ENCODE measurements around the gene MAP2K1. TPM values are rescaled to one million over a fixed set of nuclear protein-coding genes. Genes with fewer than 3 reads are reported as not detected.

The MAP2K1 gene
- total RNA-seq, 4 donors from 2014 or later: 29.5 to 37.6 (median 35.9) TPM

DNA sequence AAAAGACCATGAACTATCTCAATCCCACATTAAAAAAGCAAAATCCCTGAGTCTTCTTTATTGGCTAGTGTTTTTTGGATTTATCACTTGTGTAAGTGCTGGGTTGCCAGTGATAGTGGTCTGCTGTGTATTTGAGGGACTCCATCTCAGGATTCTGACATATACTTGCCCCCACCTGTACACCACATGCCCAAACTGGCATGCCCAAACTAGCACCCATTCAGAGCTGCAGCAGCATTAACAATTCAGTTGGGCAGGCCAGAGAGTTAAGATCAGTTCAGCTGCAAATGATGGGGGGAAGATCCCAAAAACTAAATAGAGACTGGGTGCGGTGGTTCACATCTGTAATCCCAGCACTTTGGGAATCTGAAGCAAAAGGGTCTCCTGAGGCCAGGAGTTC is 23.9 kb upstream of the MAP2K1 start:
- Histone ChIP-seq H3K27ac (replicated peaks in 1 of 4) (no peak overlapping the region), H3K27me3 (no peaks in the 10 kb centered on the region), H3K9me3 (no peaks in the 10 kb centered on the region), H3K4me3 (no peak overlapping the region), H3K36me3 (no peaks in the 10 kb centered on the region), H3K4me1 (no peaks in the 10 kb centered on the region)
- intact Hi-C loops (cut with DNase I): no loop called here
- TF ChIP-seq, protein P1, sequence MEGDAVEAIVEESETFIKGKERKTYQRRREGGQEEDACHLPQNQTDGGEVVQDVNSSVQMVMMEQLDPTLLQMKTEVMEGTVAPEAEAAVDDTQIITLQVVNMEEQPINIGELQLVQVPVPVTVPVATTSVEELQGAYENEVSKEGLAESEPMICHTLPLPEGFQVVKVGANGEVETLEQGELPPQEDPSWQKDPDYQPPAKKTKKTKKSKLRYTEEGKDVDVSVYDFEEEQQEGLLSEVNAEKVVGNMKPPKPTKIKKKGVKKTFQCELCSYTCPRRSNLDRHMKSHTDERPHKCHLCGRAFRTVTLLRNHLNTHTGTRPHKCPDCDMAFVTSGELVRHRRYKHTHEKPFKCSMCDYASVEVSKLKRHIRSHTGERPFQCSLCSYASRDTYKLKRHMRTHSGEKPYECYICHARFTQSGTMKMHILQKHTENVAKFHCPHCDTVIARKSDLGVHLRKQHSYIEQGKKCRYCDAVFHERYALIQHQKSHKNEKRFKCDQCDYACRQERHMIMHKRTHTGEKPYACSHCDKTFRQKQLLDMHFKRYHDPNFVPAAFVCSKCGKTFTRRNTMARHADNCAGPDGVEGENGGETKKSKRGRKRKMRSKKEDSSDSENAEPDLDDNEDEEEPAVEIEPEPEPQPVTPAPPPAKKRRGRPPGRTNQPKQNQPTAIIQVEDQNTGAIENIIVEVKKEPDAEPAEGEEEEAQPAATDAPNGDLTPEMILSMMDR (IDR thresholded peaks at IDR 0.05): no peak
- TF ChIP-seq POLR2A (IDR thresholded peaks at IDR 0.05; ENCODE audit: low read depth): no peak
- TF ChIP-seq EP300 (IDR thresholded peaks at IDR 0.05): no peak
- TF ChIP-seq POLR2AphosphoS5 (IDR thresholded peaks at IDR 0.05): no peak
- WGBS: 100% methylated on average over 1 of the region's 1 CpG
- DNase-seq (ENCODE audit: extremely low spot score): no peak

DNA sequence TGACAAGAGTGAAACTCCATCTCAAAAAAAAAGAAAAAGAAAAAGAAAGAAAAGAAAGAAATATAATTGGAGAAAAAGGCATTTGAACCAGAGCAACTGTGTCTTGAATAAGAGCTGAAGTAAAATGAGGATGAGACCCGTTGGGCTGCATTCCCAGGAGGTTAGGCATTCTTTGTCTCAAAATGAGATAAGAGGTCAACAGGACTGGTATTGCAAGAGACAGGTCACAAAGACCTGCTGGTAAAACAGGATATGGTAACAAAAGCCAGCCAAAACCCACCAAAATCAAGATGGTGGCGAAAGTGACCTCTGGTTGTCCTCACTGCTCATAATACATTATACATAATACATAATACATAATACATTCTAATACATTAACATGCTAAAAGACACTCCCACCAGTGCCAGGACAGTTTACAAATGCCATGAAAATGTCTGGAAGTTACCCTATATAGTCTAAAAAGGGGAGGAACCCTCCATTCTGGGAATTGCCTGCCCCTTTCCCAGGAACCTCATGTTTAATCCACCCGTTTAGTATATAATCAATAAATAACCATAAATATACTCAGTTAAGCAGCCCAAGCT is 21.7 kb upstream of the MAP2K1 start:
- Histone ChIP-seq H3K4me3 (no peak overlapping the region), H3K27me3 (no peaks in the 10 kb centered on the region), H3K36me3 (no peaks in the 10 kb centered on the region), H3K9me3 (no peaks in the 10 kb centered on the region), H3K4me1 (no peaks in the 10 kb centered on the region), H3K27ac (replicated peaks in 1 of 4) (no peak overlapping the region)
- TF ChIP-seq POLR2A (IDR thresholded peaks at IDR 0.05; ENCODE audit: low read depth) (no peak), EP300 (IDR thresholded peaks at IDR 0.05) (no peak), POLR2AphosphoS5 (IDR thresholded peaks at IDR 0.05) (no peak)
- TF ChIP-seq, protein P1 (IDR thresholded peaks at IDR 0.05): no peak
- intact Hi-C loops (cut with DNase I): no loop called here
- no peak for DNase-seq (ENCODE audit: extremely low spot score)
- 89% methylated on average over 3 of the region's 3 CpGs for WGBS

- 43% methylated on average over 12 of the region's 12 CpGs for WGBS
- Histone ChIP-seq H3K4me1 (peaks cover 0 to 4% (median 0%) of the 10 kb centered on the region in 4 donors), H3K4me3 (peak overlapping the region; percentile 32 to 51 (median 41)), H3K27ac (replicated peaks in 1 of 4) (peak overlapping the region; percentile 14 to 66 (median 54)), H3K9me3 (peaks cover 0 to 7% (median 0%) of the 10 kb centered on the region in 4 donors), H3K36me3 (no peaks in the 10 kb centered on the region), H3K27me3 (no peaks in the 10 kb centered on the region)
- TF ChIP-seq, protein P1 (IDR thresholded peaks at IDR 0.05): no peak
- TF ChIP-seq POLR2AphosphoS5 (IDR thresholded peaks at IDR 0.05) (peak in 1 of 2 donors; percentile 11), POLR2A (IDR thresholded peaks at IDR 0.05; ENCODE audit: low read depth) (no peak), EP300 (IDR thresholded peaks at IDR 0.05) (no peak)
- intact Hi-C loops (cut with DNase I): no loop called here
- DNase-seq (ENCODE audit: extremely low spot score): no peak
These were observed 16.7 kb upstream of the MAP2K1 start for GRCh38 chr15:66369773-66370651.

DNA sequence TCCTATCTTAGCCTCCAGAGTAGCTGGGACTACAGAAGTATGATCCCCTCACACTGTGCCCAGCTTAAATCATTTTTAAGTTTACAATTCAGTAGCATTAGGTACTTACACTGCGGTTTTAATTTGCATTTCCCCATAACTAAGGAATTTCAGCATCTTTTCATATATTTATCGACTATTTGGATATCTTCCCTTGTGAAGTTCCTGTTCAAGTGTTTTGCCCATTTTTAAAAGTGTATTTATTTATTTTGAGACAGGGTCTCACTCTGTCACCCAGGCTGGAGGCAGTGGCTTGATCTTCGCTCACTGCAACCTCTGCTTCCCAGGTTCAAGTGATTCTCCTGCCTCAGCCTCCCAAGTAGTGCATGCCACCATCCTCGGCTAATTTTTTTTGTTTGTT is 12.5 kb upstream of the MAP2K1 start:
- no peaks in the 10 kb centered on the region for H3K27me3 ChIP-seq
- no peak overlapping the region for H3K4me3 ChIP-seq
- no peak for DNase-seq (ENCODE audit: extremely low spot score)
- intact Hi-C loops (cut with DNase I): no loop called here
- peaks cover 0 to 4% (median 0%) of the 10 kb centered on the region in 4 donors for H3K4me1 ChIP-seq
- no peaks in the 10 kb centered on the region for H3K36me3 ChIP-seq
- peaks cover 0 to 7% (median 0%) of the 10 kb centered on the region in 4 donors for H3K9me3 ChIP-seq
- H3K27ac ChIP-seq (replicated peaks in 1 of 4): no peak overlapping the region
- 84% methylated on average over 4 of the region's 4 CpGs for WGBS
- TF ChIP-seq POLR2AphosphoS5 (IDR thresholded peaks at IDR 0.05) (no peak), POLR2A (IDR thresholded peaks at IDR 0.05; ENCODE audit: low read depth) (no peak), EP300 (IDR thresholded peaks at IDR 0.05) (no peak)
- TF ChIP-seq, protein P1 (IDR thresholded peaks at IDR 0.05): no peak
